Body of pancreas (tissue), 4 donors: Measurements from ENCODE around the gene PISD.

Experiments used
- POLR2A ChIP-seq, 3 donors: fragments of 450-650 bp; IDR thresholded peaks; one replicate each; pipeline ENCODE4 v1.6.1; 2016; ENCODE audit warnings: antibody characterized with exemption in 3 of 3, mild to moderate bottlenecking in 2 of 3
- TF ChIP-seq, protein P1 (sequence below), 7 experiments: fragments of 450-650 bp in 4 of 7; fragments of 200-600 bp in 3 of 7; sonication (generic) in 3 of 7; IDR thresholded peaks; one replicate each; pipeline ENCODE4 v1.5.1; 2016 to 2019; ENCODE audit warnings: antibody characterized with exemption in 7 of 7

DNA sequence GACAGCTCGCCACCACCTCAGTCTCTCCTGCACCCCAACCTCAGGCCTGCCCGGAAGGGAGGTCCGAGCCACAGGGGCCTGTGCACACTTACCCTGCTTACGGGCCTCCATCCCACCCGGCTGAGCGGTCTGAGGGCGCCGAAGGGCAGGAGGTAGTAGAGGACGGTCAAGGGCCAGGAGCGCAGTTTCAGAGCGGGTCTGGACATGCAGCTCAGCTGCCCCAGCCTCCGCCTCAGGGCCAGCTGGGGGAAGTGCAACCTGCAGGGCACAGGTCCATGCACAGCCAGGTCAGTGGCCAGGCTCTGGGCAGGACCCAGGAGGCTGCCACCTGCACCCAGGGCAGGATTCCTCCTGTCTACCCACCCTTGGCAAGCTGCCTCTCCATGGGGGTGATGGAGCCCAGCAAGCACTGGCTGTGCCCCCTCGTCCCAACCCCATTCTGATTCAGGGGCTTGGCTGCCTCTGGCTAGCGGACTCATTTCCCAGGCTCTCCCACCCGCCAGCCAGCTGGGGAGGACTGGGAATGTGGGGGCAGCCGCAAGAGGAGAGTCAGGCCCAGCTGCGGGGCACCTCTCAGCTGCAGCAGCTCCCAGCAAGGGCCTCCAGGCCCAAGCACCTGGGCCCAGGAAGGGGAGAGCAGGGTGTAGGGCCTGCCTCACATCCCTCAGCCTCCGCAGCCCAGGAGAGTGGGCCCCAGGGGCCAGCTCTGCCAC is 38.3 kb downstream of the PISD start:
- TF ChIP-seq, protein P1, sequence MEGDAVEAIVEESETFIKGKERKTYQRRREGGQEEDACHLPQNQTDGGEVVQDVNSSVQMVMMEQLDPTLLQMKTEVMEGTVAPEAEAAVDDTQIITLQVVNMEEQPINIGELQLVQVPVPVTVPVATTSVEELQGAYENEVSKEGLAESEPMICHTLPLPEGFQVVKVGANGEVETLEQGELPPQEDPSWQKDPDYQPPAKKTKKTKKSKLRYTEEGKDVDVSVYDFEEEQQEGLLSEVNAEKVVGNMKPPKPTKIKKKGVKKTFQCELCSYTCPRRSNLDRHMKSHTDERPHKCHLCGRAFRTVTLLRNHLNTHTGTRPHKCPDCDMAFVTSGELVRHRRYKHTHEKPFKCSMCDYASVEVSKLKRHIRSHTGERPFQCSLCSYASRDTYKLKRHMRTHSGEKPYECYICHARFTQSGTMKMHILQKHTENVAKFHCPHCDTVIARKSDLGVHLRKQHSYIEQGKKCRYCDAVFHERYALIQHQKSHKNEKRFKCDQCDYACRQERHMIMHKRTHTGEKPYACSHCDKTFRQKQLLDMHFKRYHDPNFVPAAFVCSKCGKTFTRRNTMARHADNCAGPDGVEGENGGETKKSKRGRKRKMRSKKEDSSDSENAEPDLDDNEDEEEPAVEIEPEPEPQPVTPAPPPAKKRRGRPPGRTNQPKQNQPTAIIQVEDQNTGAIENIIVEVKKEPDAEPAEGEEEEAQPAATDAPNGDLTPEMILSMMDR (IDR thresholded peaks at IDR 0.05) = no peak
- no peak for TF ChIP-seq POLR2A (IDR thresholded peaks at IDR 0.05)
